Endothelial cell of coronary artery (primary cell): ENCODE results near the gene KRT34. TPM values are rescaled to one million over a fixed set of nuclear protein-coding genes. Genes with fewer than 3 reads are reported as not detected.

Experiments used
- total RNA-seq: library from RNA; depleted of rRNA; stranded (reverse); fragments of >200 nt; gene quantifications from 2 replicates; pipeline ENCODE4 v1.2.3, GENCODE V29; 2014

KRT34 gene
- not detected in 2 replicates for total RNA-seq

DNA sequence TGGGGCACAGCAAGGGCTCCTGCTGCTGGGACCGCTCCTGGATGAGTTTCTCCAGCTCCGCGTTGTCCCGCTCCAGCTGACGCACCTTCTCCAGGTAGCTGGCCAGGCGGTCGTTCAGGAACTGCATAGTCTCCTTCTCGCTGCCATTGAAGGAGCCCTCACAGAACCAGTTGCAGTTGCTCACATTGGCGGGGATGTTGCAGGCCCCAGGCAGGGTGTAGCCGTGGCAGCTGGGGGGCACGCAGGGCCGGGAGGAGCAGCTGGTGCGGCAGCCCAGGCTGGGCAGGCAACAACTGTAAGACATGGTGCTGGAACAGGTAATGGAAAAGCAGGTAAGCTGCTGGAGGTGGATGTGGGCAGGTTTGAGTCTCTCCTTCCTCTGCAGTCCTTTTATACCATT is at the start of gene KRT34:
KRT34 (minus strand) TSS at position 364 of the 400 bp plus-strand sequence; CDS start at position 304, 60 bp downstream.

DNA sequence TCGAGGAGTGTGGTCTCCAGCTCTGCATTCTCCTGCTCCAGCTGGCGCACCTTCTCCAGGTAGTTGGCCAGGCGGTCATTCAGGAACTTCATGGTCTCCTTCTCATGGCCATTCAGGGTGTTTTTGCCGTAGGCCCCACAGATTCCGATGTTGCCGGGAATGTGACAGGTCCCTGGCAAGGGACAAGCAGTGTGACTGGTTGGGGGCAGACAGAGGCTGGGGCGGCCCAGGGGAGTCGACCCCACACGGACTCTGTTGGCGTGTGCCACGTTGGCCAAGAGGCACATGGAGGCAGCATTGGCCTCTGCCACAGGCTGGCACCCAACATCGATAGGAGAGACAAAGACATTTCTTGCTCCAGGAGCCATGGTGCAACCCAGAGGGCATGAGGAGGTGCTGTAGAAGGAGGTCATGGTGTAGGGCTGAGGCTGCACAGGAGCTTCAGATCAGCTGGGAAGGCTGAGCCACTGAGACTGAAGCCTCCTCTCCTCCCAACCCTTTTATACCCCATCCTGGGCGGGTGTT is 42.1 kb upstream of the KRT34 start, which contains the start of gene KRT37:
KRT37 (minus strand) TSS at position 475 of the 525 bp plus-strand sequence; CDS start at position 413, 62 bp downstream.

DNA sequence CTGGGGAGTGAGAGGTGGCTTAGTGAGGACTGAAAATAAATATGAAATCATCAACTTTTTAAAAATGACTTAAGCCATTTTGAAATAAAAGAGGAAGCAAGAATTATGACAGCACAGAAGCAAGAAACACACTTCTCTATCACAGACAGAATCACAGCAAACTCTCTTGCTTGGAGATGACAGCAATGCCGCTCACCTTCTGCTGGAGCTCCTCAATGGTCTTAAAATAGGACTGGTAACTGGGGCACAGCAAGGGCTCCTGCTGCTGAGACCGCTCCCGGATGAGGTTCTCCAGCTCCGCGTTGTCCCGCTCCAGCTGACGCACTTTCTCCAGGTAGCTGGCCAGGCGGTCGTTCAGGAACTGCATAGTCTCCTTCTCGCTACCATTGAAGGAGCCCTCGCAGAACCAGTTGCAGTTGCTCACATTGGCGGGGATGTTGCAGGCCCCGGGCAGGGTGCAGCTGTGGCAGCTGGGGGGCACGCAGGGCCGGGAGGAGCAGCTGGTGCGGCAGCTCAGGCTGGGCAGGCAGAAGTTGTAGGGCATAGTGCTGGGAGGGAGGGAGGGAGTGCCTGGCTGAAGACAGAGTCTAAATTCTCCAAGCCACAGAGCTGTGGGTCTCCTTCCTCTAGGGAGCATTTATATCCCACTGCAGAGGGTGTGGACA is 15.0 kb upstream of the KRT34 start, which contains the start of gene KRT31:
KRT31 (minus strand) TSS at position 613 of the 665 bp plus-strand sequence; CDS start at position 544, 69 bp downstream.

DNA sequence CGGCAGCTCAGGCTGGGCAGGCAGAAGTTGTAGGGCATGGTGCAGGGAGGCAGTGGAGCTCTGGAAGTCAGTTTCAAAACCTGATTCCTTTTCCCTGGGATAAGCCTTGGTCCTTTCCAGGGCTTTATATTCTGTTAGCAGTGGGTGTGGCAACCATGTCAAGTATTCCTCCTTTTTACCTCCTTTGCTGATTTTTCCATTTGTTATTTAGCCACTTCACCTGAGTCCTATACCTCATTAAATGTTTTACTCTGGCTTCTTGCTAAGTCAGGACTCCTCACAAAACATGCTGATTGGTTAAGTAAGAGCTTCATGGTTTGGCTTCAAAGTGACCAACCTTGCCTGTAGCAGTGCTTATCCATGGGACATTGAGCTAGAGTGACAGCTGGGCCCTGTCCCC is 12.4 kb downstream of the KRT34 start, which contains the start of gene KRT33B:
KRT33B (minus strand) TSS at position 101 of the 400 bp plus-strand sequence; CDS start at position 38, 63 bp downstream.

DNA sequence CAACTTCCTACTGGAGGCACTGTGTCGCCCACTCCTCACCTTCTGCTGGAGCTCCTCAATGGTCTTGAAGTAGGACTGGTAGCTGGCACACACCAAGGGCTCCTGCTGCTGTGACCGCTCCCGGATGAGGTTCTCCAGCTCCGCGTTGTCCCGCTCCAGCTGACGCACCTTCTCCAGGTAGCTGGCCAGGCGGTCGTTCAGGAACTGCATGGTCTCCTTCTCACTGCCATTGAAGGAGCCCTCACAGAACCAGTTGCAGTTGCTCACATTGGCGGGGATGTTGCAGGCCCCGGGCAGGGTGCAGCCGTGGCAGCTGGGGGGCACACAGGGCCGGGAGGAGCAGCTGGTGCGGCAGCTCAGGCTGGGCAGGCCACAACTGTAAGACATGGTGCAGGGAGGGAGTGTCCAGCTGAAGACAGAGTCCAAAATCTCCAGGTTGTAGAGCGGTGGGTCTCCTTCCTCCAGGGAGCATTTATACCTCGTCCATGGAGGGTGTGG is 31.7 kb downstream of the KRT34 start, which contains the start of gene KRT33A:
KRT33A (minus strand) TSS at position 448 of the 498 bp plus-strand sequence; CDS start at position 387, 61 bp downstream.

Other genes starting within 250 kb of the KRT34 start
- gene KRTAP4-6, start 241.8 kb downstream of the KRT34 start, total RNA-seq, result not detected in 2 replicates
- gene KRTAP4-5, start 232.5 kb downstream of the KRT34 start, total RNA-seq, result not detected in 2 replicates
- not detected in 2 replicates for gene KRTAP4-4, start 221.6 kb downstream of the KRT34 start, total RNA-seq
- not detected in 2 replicates for gene KRTAP4-3, start 214.1 kb downstream of the KRT34 start, total RNA-seq
- gene KRTAP4-2, start 204.1 kb downstream of the KRT34 start, total RNA-seq, result not detected in 2 replicates
- gene KRTAP4-1, start 197.4 kb downstream of the KRT34 start, total RNA-seq, result not detected in 2 replicates
- gene KRTAP9-1, start 192.4 kb downstream of the KRT34 start, total RNA-seq, result not detected in 2 replicates
- not detected in 2 replicates for gene KRTAP9-2, start 155.7 kb downstream of the KRT34 start, total RNA-seq
- gene KRTAP9-3, start 149.9 kb downstream of the KRT34 start, total RNA-seq, result not detected in 2 replicates
- not detected in 2 replicates for gene KRTAP9-8, start 144.3 kb downstream of the KRT34 start, total RNA-seq
- not detected in 2 replicates for gene KRTAP9-4, start 132.6 kb downstream of the KRT34 start, total RNA-seq
- not detected in 2 replicates for gene KRTAP9-9, start 126.9 kb downstream of the KRT34 start, total RNA-seq
- not detected in 2 replicates for gene KRTAP9-6, start 116.9 kb downstream of the KRT34 start, total RNA-seq
- not detected in 2 replicates for gene KRTAP9-7, start 106.6 kb downstream of the KRT34 start, total RNA-seq
- not detected in 2 replicates for gene KRTAP29-1, start 79.5 kb downstream of the KRT34 start, total RNA-seq
- not detected in 2 replicates for gene KRTAP16-1, start 73.0 kb downstream of the KRT34 start, total RNA-seq
- gene KRTAP17-1, start 66.6 kb downstream of the KRT34 start, total RNA-seq, result not detected in 2 replicates
- gene KRT33A, start 31.5 kb downstream of the KRT34 start, total RNA-seq, result not detected in 2 replicates
- gene KRT33B, start 12.5 kb downstream of the KRT34 start, total RNA-seq, result not detected in 2 replicates
- gene KRT31, start 15.3 kb upstream of the KRT34 start, total RNA-seq, result not detected in 2 replicates
- gene KRT37, start 42.3 kb upstream of the KRT34 start, total RNA-seq, result not detected in 2 replicates
- not detected in 2 replicates for gene KRT38, start 58.7 kb upstream of the KRT34 start, total RNA-seq
- not detected in 2 replicates for gene KRT32, start 85.1 kb upstream of the KRT34 start, total RNA-seq
- 0.09 TPM in 1 of 2 replicates, not detected in the other for gene KRT35, start 98.8 kb upstream of the KRT34 start, total RNA-seq
- under 0.01 TPM in 1 of 2 replicates, not detected in the other for gene KRT36, start 107.6 kb upstream of the KRT34 start, total RNA-seq
- not detected in 2 replicates for gene KRT13, start 123.3 kb upstream of the KRT34 start, total RNA-seq
- gene KRT15, start 136.6 kb upstream of the KRT34 start, total RNA-seq, result 0.56 and 1.8 TPM in 2 replicates
- 144 and 171 TPM in 2 replicates for gene KRT19, start 146.0 kb upstream of the KRT34 start, total RNA-seq
- gene KRT9, start 189.8 kb upstream of the KRT34 start, total RNA-seq, result not detected in 2 replicates
- gene KRT14, start 204.6 kb upstream of the KRT34 start, total RNA-seq, result 0.19 TPM in 1 of 2 replicates, not detected in the other
- gene KRT16, start 230.5 kb upstream of the KRT34 start, total RNA-seq, result 0.09 TPM in 1 of 2 replicates, not detected in the other
- gene KRT17, start 242.3 kb upstream of the KRT34 start, total RNA-seq, result 2.2 and 2.4 TPM in 2 replicates